GM18858 (cell line): ENCODE measurements around the gene USP19.

ENCODE experiments used
- ATAC-seq: cut with Tn5 transposase; IDR thresholded peaks from one replicate; pipeline ENCODE4 v1.9.1; 2021; ENCODE audit not compliant: unreplicated experiment

USP19 gene

DNA sequence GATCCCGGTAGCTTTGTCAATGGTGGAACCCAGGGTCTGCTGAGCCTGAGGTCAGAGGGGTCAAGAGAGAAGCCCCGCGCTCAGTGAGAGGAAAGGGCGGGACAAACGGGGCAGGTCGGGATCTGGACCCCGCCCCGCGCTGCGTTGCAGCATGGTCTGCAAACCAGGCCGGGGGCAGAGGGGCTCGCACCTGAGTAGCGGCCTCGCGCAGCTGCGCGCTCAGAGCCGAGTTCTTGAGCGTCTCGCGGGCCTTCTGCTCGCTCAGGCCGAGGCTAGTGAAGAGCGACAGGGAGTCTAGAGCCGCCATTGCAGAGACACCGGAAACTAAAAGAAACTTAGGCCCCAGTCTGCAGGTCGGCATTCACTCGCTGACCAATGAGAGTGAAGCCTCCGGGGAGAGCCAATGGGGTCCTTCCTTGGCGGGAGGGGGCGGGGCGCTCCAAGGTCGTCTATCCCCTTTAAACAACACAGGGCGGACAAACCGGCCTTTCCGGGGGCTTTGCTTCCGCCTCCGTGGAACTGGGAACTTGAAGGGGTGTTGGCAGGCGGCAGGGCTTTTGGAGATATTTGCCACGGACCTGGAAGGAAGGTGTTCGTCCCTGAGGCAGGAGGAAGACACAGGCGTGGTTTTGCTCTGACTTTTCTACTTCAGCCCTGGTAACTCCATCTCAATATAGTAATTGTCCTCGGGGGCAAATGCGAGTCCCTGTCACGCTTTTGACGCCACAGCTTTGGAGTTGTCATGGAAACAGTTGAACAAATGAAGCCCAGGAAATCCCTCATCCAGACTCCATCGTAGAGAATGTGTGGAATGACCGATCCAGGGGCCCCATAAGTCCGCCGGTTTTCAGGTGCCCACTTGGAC lies 16.0 kb downstream of the USP19 start, which contains the start of gene QARS1:
QARS1 (minus strand) TSS at position 331 of the 865 bp plus-strand sequence; CDS start at position 307, 24 bp downstream.
- ATAC-seq = peak; percentile 65

DNA sequence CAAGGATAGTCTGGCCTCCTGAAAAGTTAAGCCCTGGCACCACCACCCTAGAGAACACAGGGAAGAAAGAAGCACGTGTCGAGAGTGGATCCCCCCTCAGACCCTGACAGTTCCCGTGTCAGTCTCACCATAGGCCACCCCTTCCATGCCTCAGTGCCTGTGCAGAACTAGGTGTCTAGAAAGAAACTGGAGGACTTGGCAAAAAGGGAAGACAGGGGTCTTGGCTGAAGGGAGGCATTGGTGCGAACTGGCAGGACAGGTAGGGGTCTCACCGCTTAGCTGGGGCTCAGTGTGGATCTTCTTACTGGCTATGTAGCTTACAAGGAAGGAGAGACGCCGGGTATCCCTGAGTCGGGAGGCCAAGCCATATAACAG lies 16.6 kb downstream of the USP19 start:
- no peak for ATAC-seq

DNA sequence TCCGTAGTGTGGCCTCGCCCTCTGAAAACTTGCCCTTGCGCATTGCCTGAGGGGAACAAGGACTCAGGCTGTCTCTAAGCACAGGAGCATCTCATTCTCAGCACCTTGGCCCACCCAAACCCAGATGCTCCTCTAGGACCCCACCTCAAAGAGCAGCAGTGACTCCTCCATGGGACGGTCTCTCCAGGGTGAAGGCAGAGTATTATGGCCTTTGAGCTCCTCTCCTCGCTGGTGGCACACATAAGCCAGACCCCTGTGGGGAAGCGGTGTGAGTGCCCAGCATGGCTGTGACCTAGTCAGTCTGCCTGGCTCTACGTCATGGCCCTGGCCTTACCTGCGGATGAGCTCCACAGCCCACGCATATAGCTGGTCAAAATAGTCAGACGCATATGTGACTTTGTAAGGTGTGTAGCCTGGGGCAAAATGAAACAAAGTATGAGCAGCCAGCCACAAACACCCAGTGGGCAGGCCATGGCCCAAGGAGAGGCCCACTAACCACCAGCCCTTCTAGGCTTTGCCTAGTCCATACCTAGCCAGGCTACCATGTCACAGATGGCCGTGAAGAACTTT lies 20.5 kb downstream of the USP19 start:
- no peak for ATAC-seq

DNA sequence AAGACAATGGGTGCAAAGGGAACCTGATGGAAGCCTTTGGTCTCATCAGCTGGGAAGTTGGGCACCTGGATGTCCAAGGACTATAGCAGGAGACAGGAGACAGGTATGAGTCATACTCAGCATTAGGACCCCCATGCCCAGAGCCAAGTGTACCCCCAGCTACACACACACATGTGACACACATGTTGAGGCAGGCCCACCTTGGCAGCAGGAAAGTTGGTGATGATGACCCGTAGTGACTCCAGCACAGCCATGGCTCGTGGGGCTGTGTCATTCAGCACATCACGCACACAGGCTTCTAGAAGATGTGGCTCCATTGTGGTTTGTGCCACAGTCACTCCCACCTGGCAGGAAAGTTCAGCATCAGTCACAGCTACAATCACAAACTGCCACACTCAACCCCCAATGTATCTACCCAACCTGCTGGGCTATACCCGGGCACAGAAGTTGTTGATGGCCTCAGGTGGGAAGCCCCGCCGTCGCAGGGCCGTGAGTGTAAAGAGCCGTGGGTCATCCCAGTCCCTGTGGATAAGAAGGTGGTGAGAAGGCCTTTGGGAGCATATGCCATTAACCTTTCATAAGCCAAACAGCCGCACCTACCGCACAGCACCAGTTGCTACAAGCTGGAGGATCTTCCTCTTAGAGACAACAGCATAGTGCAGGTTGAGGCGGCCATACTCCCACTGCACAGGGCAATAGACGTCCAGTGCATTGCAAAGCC lies 21.6 kb downstream of the USP19 start:
- ATAC-seq = no peak

- ATAC-seq = no peak
Measured at GRCh38 chr3:49098429-49098828, 22.2 kb downstream of the USP19 start.

GRCh38 chr3:49093853-49094767 lies 26.5 kb downstream of the USP19 start, which contains the start of gene QRICH1:
Gene QRICH1, minus strand, starts transcription at chr3:49094071. Its CDS starts 17,054 bp downstream, at chr3:49077017.
- ATAC-seq = peak; percentile 61

DNA sequence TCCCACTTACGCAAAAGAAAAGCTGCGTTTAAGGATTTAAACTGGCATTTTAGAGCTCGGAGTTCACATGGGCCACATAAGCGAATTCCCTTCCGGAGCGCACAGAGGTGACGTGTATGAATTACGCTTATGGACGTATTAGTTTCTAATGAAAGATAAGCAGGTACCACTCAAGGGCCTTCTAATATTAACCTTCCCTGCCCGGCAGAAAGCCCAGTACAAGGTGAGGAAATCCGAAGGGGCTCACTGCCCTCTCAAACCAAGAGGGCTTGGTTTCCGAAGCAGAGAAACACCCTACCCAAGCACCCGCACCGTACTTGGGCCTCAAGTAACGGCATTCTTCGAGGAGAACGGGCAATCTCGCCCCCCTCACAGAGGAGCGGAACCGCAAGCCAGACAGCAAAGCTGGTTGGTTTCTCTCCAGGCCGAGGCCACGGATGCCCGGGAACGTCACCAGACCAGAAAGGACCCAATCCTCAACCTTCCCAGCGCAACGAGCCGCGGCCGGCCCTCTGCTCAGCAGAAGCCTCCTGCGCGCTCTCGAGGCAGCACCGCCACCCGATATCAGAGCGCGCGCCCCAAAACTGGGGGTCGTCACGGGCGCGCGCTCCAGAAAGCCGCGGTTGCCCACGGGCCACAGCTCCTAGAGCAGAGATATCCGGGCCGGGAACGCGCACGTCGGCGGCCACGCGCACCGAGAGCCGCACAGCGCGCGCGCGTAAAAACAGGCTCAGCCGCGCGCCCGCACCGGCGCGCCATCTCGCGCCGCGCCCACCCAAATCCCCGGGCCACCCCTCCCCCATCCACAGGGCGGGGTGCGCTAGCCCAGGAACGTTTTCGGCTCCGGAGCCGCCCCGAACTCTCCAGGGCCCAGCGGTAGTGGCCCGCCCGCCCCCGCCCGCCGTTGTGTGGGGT lies 27.4 kb downstream of the USP19 start:
- peak; percentile 18 for ATAC-seq

GRCh38 chr3:49081429-49081828 lies 39.2 kb downstream of the USP19 start:
- no peak for ATAC-seq

DNA sequence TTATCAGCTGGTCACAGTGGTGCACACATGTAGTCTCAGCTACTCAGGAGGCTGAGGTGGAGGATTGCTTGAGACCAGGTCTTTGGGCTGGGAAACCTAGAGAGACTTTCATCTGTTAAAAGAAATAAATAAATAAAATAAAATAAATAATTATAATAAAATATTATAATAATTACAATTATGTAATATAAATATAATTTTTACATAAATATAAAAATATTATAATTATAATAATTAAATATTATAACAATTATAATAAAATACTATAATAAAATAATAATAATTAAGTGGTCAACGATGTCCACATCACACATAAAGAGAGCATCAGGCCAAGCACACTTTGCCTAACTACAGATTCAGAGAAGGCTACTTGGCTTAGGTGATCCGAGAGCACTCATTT lies 41.4 kb downstream of the USP19 start:
- ATAC-seq = no peak

DNA sequence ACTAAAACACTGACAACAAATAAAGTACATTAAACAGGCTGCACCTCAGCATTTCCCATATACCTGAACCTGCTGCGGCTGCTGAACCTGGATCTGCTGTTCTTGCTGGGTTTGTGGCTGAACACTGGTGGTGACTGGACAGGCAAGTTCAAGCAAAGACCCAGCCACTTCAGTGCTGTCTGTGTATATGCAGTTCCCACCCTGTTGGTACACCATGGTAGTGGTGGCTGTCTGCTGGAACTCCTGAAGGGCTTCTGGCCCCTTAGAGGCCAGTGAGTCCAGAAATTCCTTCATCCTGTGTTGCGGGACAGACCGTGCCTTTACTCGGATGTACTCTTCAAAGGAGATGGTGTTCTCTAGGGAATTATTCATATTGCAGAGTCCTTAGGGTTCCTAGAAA lies 44.0 kb downstream of the USP19 start:
- no peak for ATAC-seq

DNA sequence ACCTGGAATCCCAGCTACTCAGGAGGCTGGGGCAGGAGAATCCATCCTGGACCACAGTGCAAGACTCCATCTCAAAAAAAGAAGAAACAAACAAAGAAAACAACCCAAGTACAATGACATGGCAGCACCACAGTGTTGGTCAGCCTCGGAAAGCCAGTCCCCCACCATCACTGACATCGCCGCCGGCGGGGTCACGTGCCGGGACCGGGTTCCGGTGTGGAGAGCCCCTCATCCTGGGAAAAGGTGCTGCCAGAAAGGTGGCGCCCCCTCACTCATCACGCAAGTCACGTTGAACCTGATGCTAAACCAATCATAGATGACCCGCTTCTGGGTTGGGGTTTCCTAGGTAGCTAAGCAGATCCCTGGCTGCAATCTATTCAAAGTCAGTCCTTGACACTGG lies 44.5 kb downstream of the USP19 start:
- ATAC-seq = no peak
